HEK293 (cell line): Measurements from ENCODE around the gene LAMA1.

ENCODE experiments used
- BCL11B ChIP-seq: fragments of 450-650 bp; formaldehyde crosslinking; IDR thresholded peaks from 2 replicates; pipeline ENCODE4 v1.5.1; 2016; ENCODE audit warnings: low read depth, missing biosample characterization, missing genetic modification characterization
- MZF1 ChIP-seq: fragments of 450-650 bp; formaldehyde crosslinking; IDR thresholded peaks from 2 replicates; pipeline ENCODE4 v1.5.1; 2017; ENCODE audit warnings: missing biosample characterization, missing genetic modification characterization, borderline replicate concordance
- REPIN1 ChIP-seq: fragments of 450-650 bp; formaldehyde crosslinking; IDR thresholded peaks from 2 replicates; pipeline ENCODE4 v1.5.1; 2017; ENCODE audit warnings: missing biosample characterization, missing genetic modification characterization, low read depth
- SALL2 ChIP-seq: fragments of 450-650 bp; formaldehyde crosslinking; IDR thresholded peaks from 2 replicates; pipeline ENCODE4 v1.5.0; 2017; ENCODE audit warnings: missing biosample characterization, mild to moderate bottlenecking, missing genetic modification characterization, borderline replicate concordance
- ZBTB11 ChIP-seq: fragments of 450-650 bp; formaldehyde crosslinking; conservative IDR thresholded peaks from 2 replicates; pipeline ENCODE4 v1.5.1; 2016; ENCODE audit warnings: low read depth, missing biosample characterization, missing genetic modification characterization
- ZFHX2 ChIP-seq: fragments of 450-650 bp; formaldehyde crosslinking; conservative IDR thresholded peaks from 2 replicates; pipeline ENCODE4 v1.5.1; 2016; ENCODE audit warnings: missing biosample characterization, missing genetic modification characterization
- ZFP3 ChIP-seq: fragments of 450-650 bp; formaldehyde crosslinking; IDR thresholded peaks from 2 replicates; pipeline ENCODE4 v1.5.1; 2016; ENCODE audit warnings: low read depth, missing biosample characterization, missing genetic modification characterization
- ZNF121 ChIP-seq: fragments of 450-650 bp; formaldehyde crosslinking; IDR thresholded peaks from 2 replicates; pipeline ENCODE4 v1.5.1; 2016; ENCODE audit warnings: missing biosample characterization, missing genetic modification characterization
- ZNF140 ChIP-seq: fragments of 450-650 bp; formaldehyde crosslinking; IDR thresholded peaks from 2 replicates; pipeline ENCODE4 v1.5.1; 2016; ENCODE audit warnings: missing biosample characterization, missing genetic modification characterization
- ZNF175 ChIP-seq: fragments of 450-650 bp; formaldehyde crosslinking; IDR thresholded peaks from 2 replicates; pipeline ENCODE4 v1.5.1; 2016; ENCODE audit warnings: missing biosample characterization, missing genetic modification characterization
- ZNF202 ChIP-seq: fragments of 450-650 bp; formaldehyde crosslinking; IDR thresholded peaks from 2 replicates; pipeline ENCODE4 v1.5.1; 2016; ENCODE audit warnings: missing biosample characterization, missing genetic modification characterization, borderline replicate concordance
- ZNF26 ChIP-seq: fragments of 450-650 bp; formaldehyde crosslinking; IDR thresholded peaks from 2 replicates; pipeline ENCODE4 v1.5.1; 2016; ENCODE audit warnings: missing biosample characterization, missing genetic modification characterization
- ZNF266 ChIP-seq: fragments of 450-650 bp; formaldehyde crosslinking; IDR thresholded peaks from 2 replicates; pipeline ENCODE4 v1.5.1; 2016; ENCODE audit warnings: missing biosample characterization, missing genetic modification characterization, low read depth
- ZNF341 ChIP-seq: fragments of 450-650 bp; formaldehyde crosslinking; IDR thresholded peaks from 2 replicates; pipeline ENCODE4; 2016; ENCODE audit warnings: low read depth, missing biosample characterization, missing genetic modification characterization
- ZNF366 ChIP-seq: fragments of 450-650 bp; formaldehyde crosslinking; conservative IDR thresholded peaks from 2 replicates; pipeline ENCODE4 v1.5.1; 2016; ENCODE audit warnings: missing biosample characterization, missing genetic modification characterization
- ZNF37A ChIP-seq: fragments of 450-650 bp; IDR thresholded peaks from 2 replicates; pipeline ENCODE4 v1.5.1; 2018; ENCODE audit warnings: missing biosample characterization, missing genetic modification characterization
- ZNF394 ChIP-seq: fragments of 450-650 bp; formaldehyde crosslinking; IDR thresholded peaks from 2 replicates; pipeline ENCODE4 v1.5.1; 2016; ENCODE audit warnings: missing biosample characterization, missing genetic modification characterization, mild to moderate bottlenecking, moderate library complexity, borderline replicate concordance
- ZNF426 ChIP-seq: fragments of 450-650 bp; formaldehyde crosslinking; IDR thresholded peaks from 2 replicates; pipeline ENCODE4 v1.5.1; 2017; ENCODE audit warnings: missing biosample characterization, missing genetic modification characterization, mild to moderate bottlenecking, inconsistent platforms, moderate library complexity
- ZNF555 ChIP-seq: fragments of 450-650 bp; formaldehyde crosslinking; conservative IDR thresholded peaks from 2 replicates; pipeline ENCODE4 v1.5.1; 2017; ENCODE audit warnings: missing biosample characterization, mild to moderate bottlenecking, missing genetic modification characterization, inconsistent platforms
- ZNF560 ChIP-seq: fragments of 450-650 bp; formaldehyde crosslinking; IDR thresholded peaks from 2 replicates; pipeline ENCODE4 v1.5.1; 2017; ENCODE audit warnings: missing biosample characterization, missing genetic modification characterization, borderline replicate concordance
- ZNF664 ChIP-seq: fragments of 450-650 bp; formaldehyde crosslinking; IDR thresholded peaks from 2 replicates; pipeline ENCODE4 v1.5.1; 2016; ENCODE audit warnings: missing biosample characterization, missing genetic modification characterization
- ZNF701 ChIP-seq: fragments of 450-650 bp; formaldehyde crosslinking; IDR thresholded peaks from 2 replicates; pipeline ENCODE4 v1.5.1; 2016; ENCODE audit warnings: missing biosample characterization, missing genetic modification characterization
- ZSCAN5A ChIP-seq: fragments of 450-650 bp; formaldehyde crosslinking; IDR thresholded peaks from 2 replicates; pipeline ENCODE4 v1.5.1; 2016; ENCODE audit warnings: missing biosample characterization, missing genetic modification characterization
- TF ChIP-seq, protein P1 (sequence below): fragments of 450-650 bp; formaldehyde crosslinking; optimal IDR thresholded peaks from 2 replicates; pipeline ENCODE3; 2016; ENCODE audit warnings: missing biosample characterization, mild to moderate bottlenecking, missing genetic modification characterization
- TF ChIP-seq, protein P2 (sequence below): fragments of 450-650 bp; formaldehyde crosslinking; IDR thresholded peaks from 2 replicates; pipeline ENCODE4 v1.5.0; 2017; ENCODE audit warnings: missing biosample characterization, missing genetic modification characterization, borderline replicate concordance
- TF ChIP-seq, protein P3 (sequence below): fragments of 450-650 bp; formaldehyde crosslinking; IDR thresholded peaks from 2 replicates; pipeline ENCODE4 v1.5.1; 2016; ENCODE audit warnings: missing biosample characterization, missing genetic modification characterization, low read depth
- TF ChIP-seq, protein P4 (sequence below): fragments of 450-650 bp; formaldehyde crosslinking; IDR thresholded peaks from 2 replicates; pipeline ENCODE4 v1.5.1; 2016; ENCODE audit warnings: missing biosample characterization, missing genetic modification characterization, borderline replicate concordance

Gene LAMA1

DNA sequence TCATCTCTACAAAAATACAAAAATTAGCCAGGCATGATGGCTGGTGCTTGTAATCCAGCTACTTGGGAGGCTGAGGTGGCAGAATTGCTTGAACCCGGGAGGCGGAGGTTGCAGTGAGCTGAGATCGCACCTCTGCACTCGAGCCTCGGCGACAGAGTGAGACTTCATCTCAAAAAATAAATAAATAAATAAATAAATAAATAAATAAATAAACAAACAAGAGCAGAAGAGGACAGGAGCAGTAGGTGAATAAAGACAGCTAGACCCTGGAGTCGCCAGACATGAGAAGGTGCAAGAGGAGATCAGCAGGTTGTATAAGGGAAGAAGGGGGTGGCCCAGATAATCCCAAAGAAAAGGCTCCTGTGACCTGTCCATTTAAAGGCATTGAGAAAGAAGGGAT lies 12.3 kb downstream of the LAMA1 start (continued):
- TF ChIP-seq ZNF202 (tag by site-specific recombination) = 0 out of 2 replicates have a peak, but pooled peaks have one; percentile 41
- no peak for TF ChIP-seq BCL11B
- no peak for TF ChIP-seq MZF1 (tag by site-specific recombination)
- TF ChIP-seq ZNF664 (tag by site-specific recombination) = 0 out of 2 replicates have a peak, but pooled peaks have one; percentile 24
- TF ChIP-seq ZNF341 = no peak
- peak; percentile 59 for TF ChIP-seq ZNF426 (tag by site-specific recombination)
- no peak for TF ChIP-seq ZSCAN5A
- TF ChIP-seq ZFHX2 (tag by site-specific recombination) = no peak
- no peak for TF ChIP-seq ZNF37A (tag by site-specific recombination)
- TF ChIP-seq, protein P1, sequence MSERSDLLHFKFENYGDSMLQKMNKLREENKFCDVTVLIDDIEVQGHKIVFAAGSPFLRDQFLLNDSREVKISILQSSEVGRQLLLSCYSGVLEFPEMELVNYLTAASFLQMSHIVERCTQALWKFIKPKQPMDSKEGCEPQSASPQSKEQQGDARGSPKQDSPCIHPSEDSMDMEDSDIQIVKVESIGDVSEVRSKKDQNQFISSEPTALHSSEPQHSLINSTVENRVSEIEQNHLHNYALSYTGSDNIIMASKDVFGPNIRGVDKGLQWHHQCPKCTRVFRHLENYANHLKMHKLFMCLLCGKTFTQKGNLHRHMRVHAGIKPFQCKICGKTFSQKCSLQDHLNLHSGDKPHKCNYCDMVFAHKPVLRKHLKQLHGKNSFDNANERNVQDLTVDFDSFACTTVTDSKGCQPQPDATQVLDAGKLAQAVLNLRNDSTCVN = no peak
- TF ChIP-seq, protein P2, sequence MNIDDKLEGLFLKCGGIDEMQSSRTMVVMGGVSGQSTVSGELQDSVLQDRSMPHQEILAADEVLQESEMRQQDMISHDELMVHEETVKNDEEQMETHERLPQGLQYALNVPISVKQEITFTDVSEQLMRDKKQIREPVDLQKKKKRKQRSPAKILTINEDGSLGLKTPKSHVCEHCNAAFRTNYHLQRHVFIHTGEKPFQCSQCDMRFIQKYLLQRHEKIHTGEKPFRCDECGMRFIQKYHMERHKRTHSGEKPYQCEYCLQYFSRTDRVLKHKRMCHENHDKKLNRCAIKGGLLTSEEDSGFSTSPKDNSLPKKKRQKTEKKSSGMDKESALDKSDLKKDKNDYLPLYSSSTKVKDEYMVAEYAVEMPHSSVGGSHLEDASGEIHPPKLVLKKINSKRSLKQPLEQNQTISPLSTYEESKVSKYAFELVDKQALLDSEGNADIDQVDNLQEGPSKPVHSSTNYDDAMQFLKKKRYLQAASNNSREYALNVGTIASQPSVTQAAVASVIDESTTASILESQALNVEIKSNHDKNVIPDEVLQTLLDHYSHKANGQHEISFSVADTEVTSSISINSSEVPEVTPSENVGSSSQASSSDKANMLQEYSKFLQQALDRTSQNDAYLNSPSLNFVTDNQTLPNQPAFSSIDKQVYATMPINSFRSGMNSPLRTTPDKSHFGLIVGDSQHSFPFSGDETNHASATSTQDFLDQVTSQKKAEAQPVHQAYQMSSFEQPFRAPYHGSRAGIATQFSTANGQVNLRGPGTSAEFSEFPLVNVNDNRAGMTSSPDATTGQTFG (tag by site-specific recombination) = no peak
- no peak for TF ChIP-seq ZNF175 (tag by site-specific recombination)
- TF ChIP-seq ZNF560 (tag by site-specific recombination) = peak; percentile 52; the same call in 1 of the 2 replicates
- TF ChIP-seq, protein P3, sequence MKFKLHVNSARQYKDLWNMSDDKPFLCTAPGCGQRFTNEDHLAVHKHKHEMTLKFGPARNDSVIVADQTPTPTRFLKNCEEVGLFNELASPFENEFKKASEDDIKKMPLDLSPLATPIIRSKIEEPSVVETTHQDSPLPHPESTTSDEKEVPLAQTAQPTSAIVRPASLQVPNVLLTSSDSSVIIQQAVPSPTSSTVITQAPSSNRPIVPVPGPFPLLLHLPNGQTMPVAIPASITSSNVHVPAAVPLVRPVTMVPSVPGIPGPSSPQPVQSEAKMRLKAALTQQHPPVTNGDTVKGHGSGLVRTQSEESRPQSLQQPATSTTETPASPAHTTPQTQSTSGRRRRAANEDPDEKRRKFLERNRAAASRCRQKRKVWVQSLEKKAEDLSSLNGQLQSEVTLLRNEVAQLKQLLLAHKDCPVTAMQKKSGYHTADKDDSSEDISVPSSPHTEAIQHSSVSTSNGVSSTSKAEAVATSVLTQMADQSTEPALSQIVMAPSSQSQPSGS = no peak
- no peak for TF ChIP-seq ZFP3
- TF ChIP-seq ZNF266 (tag by site-specific recombination) = peak; percentile 81
- TF ChIP-seq, protein P4, sequence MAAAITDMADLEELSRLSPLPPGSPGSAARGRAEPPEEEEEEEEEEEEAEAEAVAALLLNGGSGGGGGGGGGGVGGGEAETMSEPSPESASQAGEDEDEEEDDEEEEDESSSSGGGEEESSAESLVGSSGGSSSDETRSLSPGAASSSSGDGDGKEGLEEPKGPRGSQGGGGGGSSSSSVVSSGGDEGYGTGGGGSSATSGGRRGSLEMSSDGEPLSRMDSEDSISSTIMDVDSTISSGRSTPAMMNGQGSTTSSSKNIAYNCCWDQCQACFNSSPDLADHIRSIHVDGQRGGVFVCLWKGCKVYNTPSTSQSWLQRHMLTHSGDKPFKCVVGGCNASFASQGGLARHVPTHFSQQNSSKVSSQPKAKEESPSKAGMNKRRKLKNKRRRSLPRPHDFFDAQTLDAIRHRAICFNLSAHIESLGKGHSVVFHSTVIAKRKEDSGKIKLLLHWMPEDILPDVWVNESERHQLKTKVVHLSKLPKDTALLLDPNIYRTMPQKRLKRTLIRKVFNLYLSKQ (tag by site-specific recombination) = no peak
- no peak for TF ChIP-seq ZNF366 (tag by site-specific recombination)
- TF ChIP-seq ZNF394 (tag by site-specific recombination) = peak; percentile 75; the same call in 1 of the 2 replicates
- TF ChIP-seq ZBTB11 = peak; percentile 64
- no peak for TF ChIP-seq ZNF121
- TF ChIP-seq ZNF140 (tag by site-specific recombination) = peak; percentile 77; the same call in 1 of the 2 replicates
- TF ChIP-seq ZNF701 (tag by site-specific recombination) = no peak
- TF ChIP-seq SALL2 = no peak
- TF ChIP-seq ZNF26 (tag by site-specific recombination) = no peak
- TF ChIP-seq ZNF555 (tag by site-specific recombination) = peak; percentile 63
- TF ChIP-seq REPIN1 (tag by site-specific recombination) = no peak
